WTC11 (cell line): Measurements from ENCODE around the gene MARCKS. TPM values are rescaled to one million over a fixed set of nuclear protein-coding genes. Genes with fewer than 3 reads are reported as not detected.

Experiments used
- ATAC-seq: fragments of 200-7000 bp; cut with Tn5 transposase; 2 replicates; pipeline ENCODE4 v1.10.0; 2021; ENCODE audit warnings: mild to moderate bottlenecking, moderate library complexity
- CTCF ChIA-PET: fragments of 300-600 bp; sonication (Branson Sonifier 250); formaldehyde crosslinking; loops from one replicate; lab custom pipeline; 2021; ENCODE audit warnings: antibody characterized with exemption; lab: Charles Lee
- POLR2A ChIA-PET: fragments of 350-600 bp; sonication (Branson Sonifier 250); formaldehyde crosslinking; loops from one replicate; lab custom pipeline; 2021; ENCODE audit warnings: antibody characterized with exemption; lab: Charles Lee
- DNase-seq: peaks from one replicate; pipeline ENCODE4 v3.0.0; 2021; ENCODE audit warnings: low spot score
- H3K27ac Mint-ChIP-seq: 2 replicates; pipeline ENCODE4 v1.8.0; 2021; ENCODE audit warnings: mixed read lengths
- H3K27me3 Mint-ChIP-seq: 2 replicates; pipeline ENCODE4 v1.8.0; 2021; ENCODE audit warnings: low read depth, mild to moderate bottlenecking, moderate library complexity, mixed read lengths
- H3K36me3 Mint-ChIP-seq: 2 replicates; pipeline ENCODE4 v1.8.0; 2021; ENCODE audit warnings: mixed read lengths
- H3K4me1 Mint-ChIP-seq: 2 replicates; pipeline ENCODE4 v1.8.0; 2022; ENCODE audit warnings: mixed read lengths
- H3K4me3 Mint-ChIP-seq: 2 replicates; pipeline ENCODE4 v1.8.0; 2021; ENCODE audit warnings: mild to moderate bottlenecking, moderate library complexity, mixed read lengths
- H3K9me3 Mint-ChIP-seq: 2 replicates; pipeline ENCODE4 v1.8.0; 2021; ENCODE audit warnings: mixed read lengths
- ATF1 ChIP-seq: sonication (generic); formaldehyde crosslinking; IDR thresholded peaks from 2 replicates; pipeline ENCODE4 v1.8.1; 2023; ENCODE audit warnings: mild to moderate bottlenecking, moderate library complexity, missing genetic modification reagents
- CREM ChIP-seq: sonication (generic); formaldehyde crosslinking; IDR thresholded peaks from 2 replicates; pipeline ENCODE4 v1.8.1; 2022; ENCODE audit warnings: mild to moderate bottlenecking, missing genetic modification reagents, moderate library complexity
- E2F5 ChIP-seq: sonication (generic); formaldehyde crosslinking; IDR thresholded peaks from 2 replicates; pipeline ENCODE4 v1.8.1; 2022; ENCODE audit warnings: mild to moderate bottlenecking, moderate library complexity, missing genetic modification reagents
- ERG ChIP-seq: fragments of 250-450 bp; sonication (Bioruptor Pico); IDR thresholded peaks from 2 replicates; pipeline ENCODE4 v1.8.0; 2021; ENCODE audit warnings: mild to moderate bottlenecking
- JUN ChIP-seq: sonication (generic); formaldehyde crosslinking; IDR thresholded peaks from 2 replicates; pipeline ENCODE4 v1.8.0; 2023; ENCODE audit warnings: mild to moderate bottlenecking, missing genetic modification reagents
- PRDM15 ChIP-seq: sonication (generic); formaldehyde crosslinking; IDR thresholded peaks from 2 replicates; pipeline ENCODE4 v1.8.0; 2022; ENCODE audit warnings: missing genetic modification reagents
- RELA ChIP-seq: sonication (generic); formaldehyde crosslinking; IDR thresholded peaks from 2 replicates; pipeline ENCODE4 v1.8.1; 2022; ENCODE audit warnings: missing genetic modification reagents, mild to moderate bottlenecking, borderline replicate concordance
- STAT6 ChIP-seq: sonication (generic); formaldehyde crosslinking; conservative IDR thresholded peaks from 2 replicates; pipeline ENCODE4 v1.8.1; 2023; ENCODE audit warnings: mild to moderate bottlenecking, low read depth, missing genetic modification reagents, moderate library complexity
- USF2 ChIP-seq: sonication (generic); formaldehyde crosslinking; IDR thresholded peaks from 2 replicates; pipeline ENCODE4 v1.8.1; 2023; ENCODE audit warnings: mild to moderate bottlenecking, missing genetic modification reagents, moderate library complexity
- ZBTB43 ChIP-seq: sonication (generic); formaldehyde crosslinking; IDR thresholded peaks from 2 replicates; pipeline ENCODE4 v1.8.1; 2023; ENCODE audit warnings: mild to moderate bottlenecking, missing genetic modification reagents
- ZNF138 ChIP-seq: sonication (generic); formaldehyde crosslinking; conservative IDR thresholded peaks from 2 replicates; pipeline ENCODE4 v1.8.1; 2022; ENCODE audit warnings: mild to moderate bottlenecking, moderate library complexity, missing genetic modification reagents
- ZNF263 ChIP-seq: sonication (generic); formaldehyde crosslinking; IDR thresholded peaks from 2 replicates; pipeline ENCODE4 v1.8.1; 2022; ENCODE audit warnings: low read depth, mild to moderate bottlenecking, moderate library complexity, missing genetic modification reagents
- ZNF396 ChIP-seq: fragments of 250-450 bp; sonication (Bioruptor Pico); IDR thresholded peaks from 2 replicates; pipeline ENCODE4 v1.8.0; 2021; ENCODE audit warnings: mild to moderate bottlenecking, moderate library complexity, borderline replicate concordance
- ZNF532 ChIP-seq: fragments of 250-450 bp; sonication (Bioruptor Pico); IDR thresholded peaks from 2 replicates; pipeline ENCODE4 v1.9.0; 2021; ENCODE audit warnings: mild to moderate bottlenecking, borderline replicate concordance
- total RNA-seq: library from RNA; stranded (reverse); gene quantifications from 3 replicates; pipeline ENCODE4 v1.2.3, GENCODE V29; 2021

The MARCKS gene
- total RNA-seq, 1 experiment from 2014 or later = 95.1 TPM

GRCh38 chr6:113825781-113826180 lies 31.4 kb upstream of the MARCKS start (continued):
- TF ChIP-seq ZNF532 (CRISPR knock-in tag) (no peak), ZNF263 (CRISPR knock-in tag) (no peak)

GRCh38 chr6:113828984-113829695 lies 28.0 kb upstream of the MARCKS start:
- POLR2A ChIA-PET = no interaction called here
- ATAC-seq (0 out of 2 replicates have a peak, but pooled peaks have one; percentile 16), DNase-seq (no peak)
- no peak overlapping the region for H3K27ac Mint-ChIP-seq
- peaks cover 12% of the 10 kb centered on the region for H3K27me3 Mint-ChIP-seq
- H3K4me1 Mint-ChIP-seq = peaks cover 5% of the 10 kb centered on the region
- CTCF ChIA-PET = no interaction called here
- H3K36me3 Mint-ChIP-seq = no peaks in the 10 kb centered on the region
- peaks cover 7% of the 10 kb centered on the region; the same call in 1 of the 2 replicates for H3K9me3 Mint-ChIP-seq
- no peak overlapping the region for H3K4me3 Mint-ChIP-seq
- TF ChIP-seq CREM (CRISPR knock-in tag) (no peak), PRDM15 (CRISPR knock-in tag) (no peak), ZNF396 (no peak), ERG (CRISPR knock-in tag) (no peak), ATF1 (CRISPR knock-in tag) (no peak), RELA (no peak), JUN (CRISPR knock-in tag) (no peak), USF2 (no peak), STAT6 (CRISPR knock-in tag) (no peak), ZBTB43 (no peak), E2F5 (CRISPR knock-in tag) (no peak), ZNF138 (no peak), ZNF532 (CRISPR knock-in tag) (no peak)
